ENCODE data around the gene GALNT2. TPM values are rescaled to one million over a fixed set of nuclear protein-coding genes. Genes with fewer than 3 reads are reported as not detected.

The GALNT2 gene
- total and polyA plus RNA-seq, 2 of the 13 experiments (the other 11 are each of a cell fraction or from before 2014, with no cell fraction given): 39.3 to 39.6 TPM

- H4K20me1 ChIP-seq (ENCODE audit: insufficient read depth, low read length): no peaks in the 10 kb centered on the region
- H3K4me3 ChIP-seq (replicated peaks in 1 of 3; ENCODE audit: insufficient read depth in 1 of 3, low read depth in 2 of 3, low read length in 3 of 3): no peak overlapping the region
- no peak for FAIRE-seq
- WGBS (ENCODE audit: low lambda C conversion rate): 77% methylated on average over 17 of the region's 21 CpGs
- H2AFZ ChIP-seq (ENCODE audit: low read length): no peak overlapping the region
- H3K9me3 ChIP-seq (ENCODE audit: low read length): no peaks in the 10 kb centered on the region
- POLR2A ChIA-PET: no interaction called here
- no peaks in the 10 kb centered on the region for H3K79me2 ChIP-seq (ENCODE audit: insufficient read depth, low read length)
- in situ Hi-C loops (cut with HindIII; ENCODE audit: extremely low pct_ligation_motif_present, low pct_unique_long_range_greater_than_20kb): no loop called here
- no TSS peak for BruUV-seq (replicated peaks)
- H3K4me1 ChIP-seq (ENCODE audit: insufficient read depth, low read length): peaks cover 25% of the 10 kb centered on the region
- no peak overlapping the region for H3K4me2 ChIP-seq (ENCODE audit: low read depth, low read length)
- ATAC-seq: no peak
- H3K27me3 ChIP-seq (ENCODE audit: control insufficient read depth in 1 of 2, insufficient read depth in 2 of 2, low read length in 2 of 2): 0 out of 5 replicates have a peak, but pooled peaks cover 0 to 1% of the 10 kb centered on the region in 2 experiments
- no peak overlapping the region for H3K9ac ChIP-seq (ENCODE audit: insufficient read depth, low read depth, low read length)
- DNase-seq (ENCODE audit: low spot score): no peak
- intact Hi-C loops (cut with micrococcal nuclease; ENCODE audit: unreplicated experiment): no loop called here
- no peak overlapping the region for H3K27ac ChIP-seq (ENCODE audit: extremely low read length, insufficient read depth, low read length)
- no peaks in the 10 kb centered on the region for H3K36me3 ChIP-seq (replicated peaks in 1 of 2; ENCODE audit: control insufficient read depth in 1 of 2, insufficient read depth in 2 of 2, low read length in 2 of 2)
- TF ChIP-seq ZSCAN22 (CRISPR knock-in tag; IDR thresholded peaks at IDR 0.05) (no peak), TOPORS (CRISPR knock-in tag; IDR thresholded peaks at IDR 0.05) (no peak), MYC (CRISPR knock-in tag; IDR thresholded peaks at IDR 0.05; ENCODE audit: borderline replicate concordance) (no peak), HOXA7 (CRISPR knock-in tag; IDR thresholded peaks at IDR 0.05) (no peak), STAT6 (CRISPR knock-in tag; IDR thresholded peaks at IDR 0.05; ENCODE audit: borderline replicate concordance) (no peak)
- CTCF ChIA-PET (ENCODE audit: low intra/inter-chr PET ratio, low total read pairs): no interaction called here
These were observed 219.3 kb downstream of the GALNT2 start for GRCh38 chr1:230286166-230286889.

Measured in HepG2 (cell line).